Osteoblast (primary cell): ENCODE measurements around the gene EOGT. TPM values are rescaled to one million over a fixed set of nuclear protein-coding genes. Genes with fewer than 3 reads are reported as not detected.

Source experiments
- DNase-seq: peaks from one replicate; pipeline ENCODE4 v3.0.0; 2011; ENCODE audit warnings: low spot score, mixed read lengths; ENCODE audit not compliant: insufficient read length; ENCODE audit errors: missing footprints
- H2AFZ ChIP-seq: 2 replicates; pipeline ENCODE4 v1.6.0; 2011; ENCODE audit warnings: mild to moderate bottlenecking, low read length
- H3K27ac ChIP-seq: 2 replicates; pipeline ENCODE4 v1.5.1; 2011; ENCODE audit warnings: mild to moderate bottlenecking, low read depth, low read length, moderate library complexity
- H3K27me3 ChIP-seq: 2 replicates; pipeline ENCODE4 v1.6.0; 2012; ENCODE audit warnings: mild to moderate bottlenecking, control low read depth, inconsistent platforms, low read length, moderate library complexity; ENCODE audit not compliant: insufficient read depth
- H3K36me3 ChIP-seq: 2 replicates; pipeline ENCODE4 v1.5.1; 2011; ENCODE audit warnings: mild to moderate bottlenecking, low read length, control low read depth, moderate library complexity; ENCODE audit not compliant: insufficient read depth
- H3K4me1 ChIP-seq: 2 replicates; pipeline ENCODE4 v1.5.1; 2011; ENCODE audit warnings: mild to moderate bottlenecking, low read length, control low read depth, moderate library complexity; ENCODE audit not compliant: insufficient read depth
- H3K4me2 ChIP-seq: 2 replicates; pipeline ENCODE4 v1.6.0; 2011; ENCODE audit warnings: mild to moderate bottlenecking, low read length; ENCODE audit not compliant: insufficient read depth
- H3K4me3 ChIP-seq: fragments of 200-600 bp; sonication (generic); 3 replicates; pipeline ENCODE4 v1.5.1; 2012; ENCODE audit warnings: mild to moderate bottlenecking, low read length, inconsistent platforms; ENCODE audit not compliant: insufficient read depth
- H3K79me2 ChIP-seq: 2 replicates; pipeline ENCODE4 v1.6.0; 2012; ENCODE audit warnings: mild to moderate bottlenecking, low read length, control low read depth, inconsistent platforms; ENCODE audit not compliant: insufficient read depth
- H3K9me3 ChIP-seq: 2 replicates; pipeline ENCODE4 v1.5.1; 2011; ENCODE audit warnings: low read depth, low read length, control low read depth
- H4K20me1 ChIP-seq: 2 replicates; pipeline ENCODE4 v1.6.0; 2012; ENCODE audit warnings: mild to moderate bottlenecking, low read length, control low read depth; ENCODE audit not compliant: insufficient read depth
- total RNA-seq: library from RNA; depleted of rRNA; stranded (reverse); fragments of >200 nt; gene quantifications from 2 replicates; pipeline ENCODE4 v1.2.3, GENCODE V29; 2012
- TF ChIP-seq, protein P1 (sequence below): IDR thresholded peaks from 2 replicates; pipeline ENCODE4 v1.5.1; 2011; ENCODE audit warnings: mild to moderate bottlenecking, low read depth, low read length, moderate library complexity; ENCODE audit errors: extremely low read depth

The EOGT gene
- total RNA-seq, 1 donor, result 65.9 TPM

GRCh38 chr3:69044608-69045007 lies 31.1 kb upstream of the EOGT start:
- H2AFZ ChIP-seq, result no peak overlapping the region
- H3K27ac ChIP-seq, result no peak overlapping the region
- no peak overlapping the region for H3K4me3 ChIP-seq
- TF ChIP-seq, protein P1, sequence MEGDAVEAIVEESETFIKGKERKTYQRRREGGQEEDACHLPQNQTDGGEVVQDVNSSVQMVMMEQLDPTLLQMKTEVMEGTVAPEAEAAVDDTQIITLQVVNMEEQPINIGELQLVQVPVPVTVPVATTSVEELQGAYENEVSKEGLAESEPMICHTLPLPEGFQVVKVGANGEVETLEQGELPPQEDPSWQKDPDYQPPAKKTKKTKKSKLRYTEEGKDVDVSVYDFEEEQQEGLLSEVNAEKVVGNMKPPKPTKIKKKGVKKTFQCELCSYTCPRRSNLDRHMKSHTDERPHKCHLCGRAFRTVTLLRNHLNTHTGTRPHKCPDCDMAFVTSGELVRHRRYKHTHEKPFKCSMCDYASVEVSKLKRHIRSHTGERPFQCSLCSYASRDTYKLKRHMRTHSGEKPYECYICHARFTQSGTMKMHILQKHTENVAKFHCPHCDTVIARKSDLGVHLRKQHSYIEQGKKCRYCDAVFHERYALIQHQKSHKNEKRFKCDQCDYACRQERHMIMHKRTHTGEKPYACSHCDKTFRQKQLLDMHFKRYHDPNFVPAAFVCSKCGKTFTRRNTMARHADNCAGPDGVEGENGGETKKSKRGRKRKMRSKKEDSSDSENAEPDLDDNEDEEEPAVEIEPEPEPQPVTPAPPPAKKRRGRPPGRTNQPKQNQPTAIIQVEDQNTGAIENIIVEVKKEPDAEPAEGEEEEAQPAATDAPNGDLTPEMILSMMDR, result no peak
- peaks cover 56% of the 10 kb centered on the region for H3K79me2 ChIP-seq
- DNase-seq, result no peak
- peaks cover 6% of the 10 kb centered on the region for H3K4me1 ChIP-seq
- H4K20me1 ChIP-seq, result peaks cover 17% of the 10 kb centered on the region
- no peaks in the 10 kb centered on the region for H3K9me3 ChIP-seq
- peaks cover 77% of the 10 kb centered on the region for H3K36me3 ChIP-seq
- no peak overlapping the region for H3K4me2 ChIP-seq
- H3K27me3 ChIP-seq, result no peaks in the 10 kb centered on the region

GRCh38 chr3:69033470-69033869 lies 20.0 kb upstream of the EOGT start:
- Histone ChIP-seq H2AFZ (no peak overlapping the region), H4K20me1 (no peaks in the 10 kb centered on the region), H3K9me3 (no peaks in the 10 kb centered on the region), H3K27me3 (no peaks in the 10 kb centered on the region), H3K27ac (peak overlapping the region; percentile 91), H3K36me3 (peaks cover 84% of the 10 kb centered on the region), H3K4me2 (peak overlapping the region; percentile 60), H3K4me1 (peaks cover 25% of the 10 kb centered on the region), H3K79me2 (peaks cover 24% of the 10 kb centered on the region), H3K4me3 (no peak overlapping the region)
- TF ChIP-seq, protein P1, result no peak
- peak; percentile 38 for DNase-seq

DNA sequence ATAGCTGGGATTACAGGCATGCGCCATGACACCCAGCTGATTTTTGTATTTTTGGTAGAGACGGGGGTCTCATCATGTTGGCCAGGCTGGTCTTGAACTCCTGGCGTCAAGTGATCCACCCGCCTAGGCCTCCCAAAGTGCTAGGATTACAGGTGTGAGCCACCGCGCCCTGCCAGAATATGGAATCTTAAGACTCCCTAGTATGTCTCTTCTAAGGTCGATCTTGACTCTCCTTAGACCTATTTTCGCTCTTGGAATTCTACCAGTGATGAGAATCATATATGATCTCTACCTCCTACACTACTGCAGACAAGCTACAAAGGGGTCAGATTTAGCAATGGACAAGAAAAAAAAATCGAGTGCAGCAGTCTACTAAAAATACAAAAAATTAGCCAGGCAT lies 19.3 kb upstream of the EOGT start:
- Histone ChIP-seq H3K9me3 (no peaks in the 10 kb centered on the region), H2AFZ (no peak overlapping the region), H3K27me3 (no peaks in the 10 kb centered on the region), H3K27ac (peak overlapping the region; percentile 91), H3K36me3 (peaks cover 84% of the 10 kb centered on the region), H3K4me3 (no peak overlapping the region), H3K79me2 (peaks cover 20% of the 10 kb centered on the region), H4K20me1 (no peaks in the 10 kb centered on the region), H3K4me1 (peaks cover 25% of the 10 kb centered on the region), H3K4me2 (no peak overlapping the region)
- TF ChIP-seq, protein P1, result no peak
- no peak for DNase-seq

GRCh38 chr3:69032142-69032541 lies 18.7 kb upstream of the EOGT start:
- H3K79me2 ChIP-seq, result peaks cover 20% of the 10 kb centered on the region
- no peak overlapping the region for H3K4me3 ChIP-seq
- peaks cover 88% of the 10 kb centered on the region for H3K36me3 ChIP-seq
- no peak overlapping the region for H2AFZ ChIP-seq
- no peaks in the 10 kb centered on the region for H4K20me1 ChIP-seq
- no peaks in the 10 kb centered on the region for H3K9me3 ChIP-seq
- peaks cover 25% of the 10 kb centered on the region for H3K4me1 ChIP-seq
- DNase-seq, result peak; percentile 75
- no peaks in the 10 kb centered on the region for H3K27me3 ChIP-seq
- peak overlapping the region; percentile 91 for H3K27ac ChIP-seq
- peak overlapping the region; percentile 21 for H3K4me2 ChIP-seq
- TF ChIP-seq, protein P1, result no peak
